Neural progenitor cell (in vitro differentiated cells): ENCODE results near the gene PDE8B. TPM values are rescaled to one million over a fixed set of nuclear protein-coding genes. Genes with fewer than 3 reads are reported as not detected.

ENCODE experiments used
- DNase-seq: peaks from one replicate; pipeline ENCODE4 v3.0.0-alpha.2; 2016; ENCODE audit warnings: low spot score
- H2AFZ ChIP-seq: fragments of 200-600 bp; sonication (generic); replicated peaks from 2 replicates; pipeline ENCODE4 v1.6.1; 2016; ENCODE audit warnings: antibody characterized with exemption
- H3F3A ChIP-seq: fragments of 200-600 bp; sonication (generic); 2 replicates; pipeline ENCODE4 v1.6.1; 2016; ENCODE audit warnings: antibody characterized with exemption, low read depth
- H3K27ac ChIP-seq: fragments of 200-600 bp; sonication (generic); 2 replicates; pipeline ENCODE4 v1.5.1; 2016; ENCODE audit warnings: mild to moderate bottlenecking
- H3K27me3 ChIP-seq: fragments of 200-600 bp; sonication (generic); 2 replicates; pipeline ENCODE4 v1.6.1; 2016; ENCODE audit warnings: mild to moderate bottlenecking, moderate library complexity
- H3K36me3 ChIP-seq: fragments of 200-600 bp; sonication (generic); 2 replicates; pipeline ENCODE4 v1.5.1; 2016
- H3K4me1 ChIP-seq: fragments of 200-600 bp; sonication (generic); 2 replicates; pipeline ENCODE4 v1.6.1; 2016; ENCODE audit warnings: mixed run types
- H3K4me2 ChIP-seq: fragments of 200-600 bp; sonication (generic); 2 replicates; pipeline ENCODE4 v1.6.1; 2016
- H3K4me3 ChIP-seq: fragments of 200-600 bp; sonication (generic); 2 replicates; pipeline ENCODE4 v1.5.1; 2016
- H3K79me2 ChIP-seq: fragments of 200-600 bp; sonication (generic); 2 replicates; pipeline ENCODE4 v1.6.1; 2016; ENCODE audit warnings: low read depth
- H3K9ac ChIP-seq: fragments of 200-600 bp; sonication (generic); 2 replicates; pipeline ENCODE4 v1.6.1; 2016
- H3K9me3 ChIP-seq: fragments of 200-600 bp; sonication (generic); 2 replicates; pipeline ENCODE4 v1.5.1; 2016; ENCODE audit warnings: low read depth
- H4K20me1 ChIP-seq: fragments of 200-600 bp; sonication (generic); 2 replicates; pipeline ENCODE4 v1.6.1; 2016; ENCODE audit warnings: low read depth
- H3K27ac Mint-ChIP-seq: 3 replicates; pipeline ENCODE4 v1.8.0; 2021; ENCODE audit warnings: mixed read lengths
- H3K27me3 Mint-ChIP-seq: 2 replicates; pipeline ENCODE4 v1.8.0; 2022; ENCODE audit warnings: low read depth, mild to moderate bottlenecking, inconsistent platforms, moderate library complexity, mixed read lengths; ENCODE audit not compliant: insufficient read depth
- H3K36me3 Mint-ChIP-seq: 3 replicates; pipeline ENCODE4 v1.8.0; 2021; ENCODE audit warnings: mixed read lengths
- H3K4me1 Mint-ChIP-seq: 3 replicates; pipeline ENCODE4 v1.8.0; 2021; ENCODE audit warnings: mixed read lengths
- H3K4me3 Mint-ChIP-seq: 3 replicates; pipeline ENCODE4 v1.8.0; 2021; ENCODE audit warnings: mild to moderate bottlenecking, moderate library complexity, mixed read lengths
- H3K9me3 Mint-ChIP-seq: 3 replicates; pipeline ENCODE4 v1.8.0; 2020; ENCODE audit warnings: mixed read lengths
- CTCF ChIP-seq: fragments of 200-600 bp; sonication (generic); IDR thresholded peaks from 2 replicates; pipeline ENCODE4 v1.5.1; 2017; ENCODE audit warnings: antibody characterized with exemption, mild to moderate bottlenecking
- EZH2 ChIP-seq: fragments of 200-600 bp; sonication (generic); IDR thresholded peaks from 2 replicates; pipeline ENCODE4 v1.6.1; 2017; ENCODE audit warnings: antibody characterized with exemption, mild to moderate bottlenecking, moderate library complexity
- EZH2phosphoT487 ChIP-seq: fragments of 200-600 bp; sonication (generic); IDR thresholded peaks from 2 replicates; pipeline ENCODE4 v1.6.1; 2017; ENCODE audit warnings: antibody characterized with exemption
- total RNA-seq: library from RNA; depleted of rRNA; stranded (reverse); fragments of >200 nt; gene quantifications from 2 replicates; pipeline ENCODE4 v1.2.3, GENCODE V29; 2015; ENCODE audit warnings: low replicate concordance

Gene PDE8B
- total RNA-seq, 1 donor from 2014 or later: 4.3 TPM

GRCh38 chr5:77306531-77306930 is 96.1 kb downstream of the PDE8B start:
- Mint-ChIP-seq H3K27me3 (peaks cover 7% of the 10 kb centered on the region), H3K36me3 (no peaks in the 10 kb centered on the region), H3K4me1 (peaks cover 36% of the 10 kb centered on the region), H3K4me3 (no peak overlapping the region), H3K9me3 (no peaks in the 10 kb centered on the region), H3K27ac (no peak overlapping the region)
- H3K27ac ChIP-seq: no peak overlapping the region
- H3K36me3 ChIP-seq: no peaks in the 10 kb centered on the region
- H3K27me3 ChIP-seq: no peaks in the 10 kb centered on the region
- no peak overlapping the region for H2AFZ ChIP-seq
- H3F3A ChIP-seq: no peaks in the 10 kb centered on the region
- no peak overlapping the region for H3K4me3 ChIP-seq
- no peaks in the 10 kb centered on the region for H4K20me1 ChIP-seq
- DNase-seq: no peak
- H3K4me2 ChIP-seq: peak overlapping the region; percentile 16
- H3K9ac ChIP-seq: no peak overlapping the region
- no peaks in the 10 kb centered on the region for H3K79me2 ChIP-seq
- H3K9me3 ChIP-seq: no peaks in the 10 kb centered on the region
- no peaks in the 10 kb centered on the region for H3K4me1 ChIP-seq
- TF ChIP-seq EZH2phosphoT487 (no peak), EZH2 (no peak), CTCF (no peak)

- Histone ChIP-seq H3K9ac (no peak overlapping the region), H3K4me3 (no peak overlapping the region), H2AFZ (no peak overlapping the region), H3K27me3 (no peaks in the 10 kb centered on the region), H3K4me2 (no peak overlapping the region), H4K20me1 (no peaks in the 10 kb centered on the region), H3F3A (no peaks in the 10 kb centered on the region), H3K9me3 (no peaks in the 10 kb centered on the region), H3K4me1 (no peaks in the 10 kb centered on the region), H3K36me3 (no peaks in the 10 kb centered on the region), H3K27ac (no peak overlapping the region), H3K79me2 (no peaks in the 10 kb centered on the region)
- DNase-seq: no peak
- Mint-ChIP-seq H3K4me3 (no peak overlapping the region), H3K36me3 (no peaks in the 10 kb centered on the region), H3K4me1 (peaks cover 27% of the 10 kb centered on the region), H3K9me3 (no peaks in the 10 kb centered on the region), H3K27ac (peak overlapping the region; percentile 32), H3K27me3 (peaks cover 7% of the 10 kb centered on the region)
- TF ChIP-seq EZH2phosphoT487: no peak
- TF ChIP-seq CTCF: no peak
- TF ChIP-seq EZH2: no peak
These were observed 97.9 kb downstream of the PDE8B start for GRCh38 chr5:77308154-77308960.

- peaks cover 27% of the 10 kb centered on the region for H3K4me1 Mint-ChIP-seq
- DNase-seq: no peak
- Histone ChIP-seq H2AFZ (no peak overlapping the region), H3K36me3 (no peaks in the 10 kb centered on the region), H3K4me1 (no peaks in the 10 kb centered on the region), H3K4me3 (no peak overlapping the region), H3F3A (no peaks in the 10 kb centered on the region), H3K27me3 (no peaks in the 10 kb centered on the region), H3K4me2 (no peak overlapping the region), H4K20me1 (no peaks in the 10 kb centered on the region), H3K9me3 (no peaks in the 10 kb centered on the region), H3K79me2 (no peaks in the 10 kb centered on the region), H3K9ac (no peak overlapping the region), H3K27ac (no peak overlapping the region)
- H3K9me3 Mint-ChIP-seq: no peaks in the 10 kb centered on the region
- TF ChIP-seq EZH2 (no peak), EZH2phosphoT487 (no peak), CTCF (no peak)
- no peak overlapping the region for H3K27ac Mint-ChIP-seq
- no peak overlapping the region for H3K4me3 Mint-ChIP-seq
- peaks cover 7% of the 10 kb centered on the region for H3K27me3 Mint-ChIP-seq
- H3K36me3 Mint-ChIP-seq: no peaks in the 10 kb centered on the region
These were observed 98.7 kb downstream of the PDE8B start for GRCh38 chr5:77309140-77309539.
